AG20443 (cell line): ENCODE results near the gene ARMC2.
A peak's percentile ranks its signal among the peaks of the same experiment; 100 is the strongest.
"Not testable (repeated sequence)": the region's sequence is repeated elsewhere in the genome, so short reads cannot be mapped to it uniquely, and the experiment has no call there.

Experiments used
- DNase-seq: peaks from one replicate; pipeline ENCODE4 v3.0.0; 2012; ENCODE audit warnings: low spot score, mixed read lengths

The ARMC2 gene

GRCh38 chr6:108952776-108953486 lies 104.7 kb downstream of the ARMC2 start:
- no peak for DNase-seq

- no peak for DNase-seq
Measured at GRCh38 chr6:108953681-108954080, 105.5 kb downstream of the ARMC2 start.

- no peak for DNase-seq
Measured at GRCh38 chr6:108955329-108955949, 107.2 kb downstream of the ARMC2 start.

GRCh38 chr6:108957221-108957620 lies 109.0 kb downstream of the ARMC2 start:
- no peak for DNase-seq

- DNase-seq, result no peak
Measured at GRCh38 chr6:108958900-108959770, 110.9 kb downstream of the ARMC2 start.

- DNase-seq, result no peak
Measured at GRCh38 chr6:108959972-108960582, 111.9 kb downstream of the ARMC2 start.

GRCh38 chr6:108960601-108961000 lies 112.4 kb downstream of the ARMC2 start:
- no peak for DNase-seq

GRCh38 chr6:108961077-108961476 lies 112.9 kb downstream of the ARMC2 start:
- DNase-seq, result no peak

- DNase-seq, result peak; percentile 79
Measured at GRCh38 chr6:108961985-108962384, 113.8 kb downstream of the ARMC2 start.

GRCh38 chr6:108966251-108966650 lies 118.0 kb downstream of the ARMC2 start:
- DNase-seq, result no peak

- DNase-seq, result peak; percentile 48
Measured at GRCh38 chr6:108966855-108967755, 118.9 kb downstream of the ARMC2 start.

- DNase-seq, result no peak
Measured at GRCh38 chr6:108968325-108969316, 120.4 kb downstream of the ARMC2 start.

- DNase-seq, result no peak
Measured at GRCh38 chr6:108969776-108970175, 121.6 kb downstream of the ARMC2 start.

- DNase-seq, result no peak
Measured at GRCh38 chr6:108974201-108974600, 126.0 kb downstream of the ARMC2 start.

- not testable (repeated sequence) for DNase-seq
Measured at GRCh38 chr6:108978638-108979037, 130.4 kb downstream of the ARMC2 start.

- DNase-seq, result no peak
Measured at GRCh38 chr6:108982154-108983113, 134.2 kb downstream of the ARMC2 start.

GRCh38 chr6:108983151-108983550 lies 134.9 kb downstream of the ARMC2 start:
- no peak for DNase-seq

- no peak for DNase-seq
Measured at GRCh38 chr6:108985301-108985700, 137.1 kb downstream of the ARMC2 start.

- no peak for DNase-seq
Measured at GRCh38 chr6:108987156-108987555, 138.9 kb downstream of the ARMC2 start.
